ENCODE measurements around the gene BATF3. TPM values are rescaled to one million over a fixed set of nuclear protein-coding genes. Genes with fewer than 3 reads are reported as not detected.

The BATF3 gene
- total RNA-seq, 1 donor from 2014 or later = not detected

- TF ChIP-seq, protein P1, sequence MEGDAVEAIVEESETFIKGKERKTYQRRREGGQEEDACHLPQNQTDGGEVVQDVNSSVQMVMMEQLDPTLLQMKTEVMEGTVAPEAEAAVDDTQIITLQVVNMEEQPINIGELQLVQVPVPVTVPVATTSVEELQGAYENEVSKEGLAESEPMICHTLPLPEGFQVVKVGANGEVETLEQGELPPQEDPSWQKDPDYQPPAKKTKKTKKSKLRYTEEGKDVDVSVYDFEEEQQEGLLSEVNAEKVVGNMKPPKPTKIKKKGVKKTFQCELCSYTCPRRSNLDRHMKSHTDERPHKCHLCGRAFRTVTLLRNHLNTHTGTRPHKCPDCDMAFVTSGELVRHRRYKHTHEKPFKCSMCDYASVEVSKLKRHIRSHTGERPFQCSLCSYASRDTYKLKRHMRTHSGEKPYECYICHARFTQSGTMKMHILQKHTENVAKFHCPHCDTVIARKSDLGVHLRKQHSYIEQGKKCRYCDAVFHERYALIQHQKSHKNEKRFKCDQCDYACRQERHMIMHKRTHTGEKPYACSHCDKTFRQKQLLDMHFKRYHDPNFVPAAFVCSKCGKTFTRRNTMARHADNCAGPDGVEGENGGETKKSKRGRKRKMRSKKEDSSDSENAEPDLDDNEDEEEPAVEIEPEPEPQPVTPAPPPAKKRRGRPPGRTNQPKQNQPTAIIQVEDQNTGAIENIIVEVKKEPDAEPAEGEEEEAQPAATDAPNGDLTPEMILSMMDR (conservative IDR thresholded peaks at IDR 0.05) = no peak
- DNase-seq (ENCODE audit: low read depth, low spot score) = no peak
- H3K4me3 Mint-ChIP-seq = no peak overlapping the region
- H3K4me1 Mint-ChIP-seq = peaks cover 10% of the 10 kb centered on the region
- no peaks in the 10 kb centered on the region for H3K9me3 Mint-ChIP-seq
- H3K36me3 Mint-ChIP-seq (ENCODE audit: low read depth) = no peaks in the 10 kb centered on the region
- H3K27me3 Mint-ChIP-seq (ENCODE audit: low read depth) = no peaks in the 10 kb centered on the region
- H3K27ac Mint-ChIP-seq (ENCODE audit: unreplicated experiment) = no peak overlapping the region
Measured at GRCh38 chr1:212680680-212681389, 18.8 kb downstream of the BATF3 start.

GRCh38 chr1:212678456-212679410 is 20.9 kb downstream of the BATF3 start:
- Mint-ChIP-seq H3K9me3 (no peaks in the 10 kb centered on the region), H3K27ac (ENCODE audit: unreplicated experiment) (no peak overlapping the region), H3K4me3 (no peak overlapping the region), H3K27me3 (ENCODE audit: low read depth) (no peaks in the 10 kb centered on the region), H3K36me3 (ENCODE audit: low read depth) (no peaks in the 10 kb centered on the region), H3K4me1 (peaks cover 10% of the 10 kb centered on the region)
- TF ChIP-seq, protein P1 (conservative IDR thresholded peaks at IDR 0.05) = no peak
- DNase-seq (ENCODE audit: low read depth, low spot score) = no peak

DNA sequence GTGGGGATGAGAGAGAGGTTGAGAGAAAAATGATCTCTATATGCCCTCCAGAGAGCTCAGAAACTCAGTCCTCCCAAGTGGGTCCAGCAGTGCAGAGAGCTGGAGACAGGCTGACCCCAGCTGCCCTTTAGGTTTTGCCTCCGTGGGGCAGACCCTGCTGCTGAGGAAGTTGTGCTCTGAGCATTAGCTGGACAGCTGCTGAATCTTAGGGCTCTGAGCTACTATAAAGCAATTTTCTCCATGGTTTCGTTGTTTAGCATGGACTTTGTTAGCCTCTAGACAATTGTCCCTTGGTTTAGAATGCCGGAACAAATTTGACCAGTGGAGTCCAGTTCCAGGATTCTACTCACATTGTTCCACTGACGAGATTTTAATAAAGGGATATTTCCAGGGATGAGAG is 22.1 kb downstream of the BATF3 start:
- TF ChIP-seq, protein P1 (conservative IDR thresholded peaks at IDR 0.05) = no peak
- H3K9me3 Mint-ChIP-seq = no peaks in the 10 kb centered on the region
- H3K27ac Mint-ChIP-seq (ENCODE audit: unreplicated experiment) = no peak overlapping the region
- H3K4me3 Mint-ChIP-seq = no peak overlapping the region
- no peaks in the 10 kb centered on the region for H3K27me3 Mint-ChIP-seq (ENCODE audit: low read depth)
- H3K36me3 Mint-ChIP-seq (ENCODE audit: low read depth) = no peaks in the 10 kb centered on the region
- no peak for DNase-seq (ENCODE audit: low read depth, low spot score)
- peaks cover 10% of the 10 kb centered on the region for H3K4me1 Mint-ChIP-seq

GRCh38 chr1:212677136-212677535 is 22.5 kb downstream of the BATF3 start:
- TF ChIP-seq, protein P1 (conservative IDR thresholded peaks at IDR 0.05) = no peak
- H3K27ac Mint-ChIP-seq (ENCODE audit: unreplicated experiment) = no peak overlapping the region
- no peaks in the 10 kb centered on the region for H3K9me3 Mint-ChIP-seq
- no peaks in the 10 kb centered on the region for H3K36me3 Mint-ChIP-seq (ENCODE audit: low read depth)
- H3K4me3 Mint-ChIP-seq = no peak overlapping the region
- no peak for DNase-seq (ENCODE audit: low read depth, low spot score)
- H3K27me3 Mint-ChIP-seq (ENCODE audit: low read depth) = no peaks in the 10 kb centered on the region
- H3K4me1 Mint-ChIP-seq = peaks cover 10% of the 10 kb centered on the region

DNA sequence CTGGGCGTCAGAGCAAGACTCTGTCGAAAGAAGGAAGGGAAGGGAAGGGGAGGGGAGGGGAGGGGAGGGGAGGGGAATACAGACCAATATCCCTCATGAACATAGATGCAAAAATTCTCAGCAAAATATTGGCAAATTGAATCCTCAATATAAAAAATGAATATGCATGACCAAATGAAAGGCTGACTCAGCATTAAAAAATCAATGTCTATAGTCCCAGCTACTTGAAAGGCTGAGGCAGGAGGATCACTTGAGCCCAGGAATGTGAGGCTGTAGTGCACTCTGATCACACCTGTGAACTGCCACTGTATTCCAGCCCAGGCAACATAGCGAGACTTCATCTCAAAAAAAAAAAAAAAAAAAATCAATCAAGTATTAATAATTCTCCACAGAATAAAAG is 24.0 kb downstream of the BATF3 start:
- H3K27ac Mint-ChIP-seq (ENCODE audit: unreplicated experiment) = no peak overlapping the region
- TF ChIP-seq, protein P1 (conservative IDR thresholded peaks at IDR 0.05) = no peak
- H3K4me1 Mint-ChIP-seq = peaks cover 13% of the 10 kb centered on the region
- H3K4me3 Mint-ChIP-seq = no peak overlapping the region
- no peak for DNase-seq (ENCODE audit: low read depth, low spot score)
- H3K9me3 Mint-ChIP-seq = no peaks in the 10 kb centered on the region
- no peaks in the 10 kb centered on the region for H3K27me3 Mint-ChIP-seq (ENCODE audit: low read depth)
- no peaks in the 10 kb centered on the region for H3K36me3 Mint-ChIP-seq (ENCODE audit: low read depth)
